Measurements from ENCODE around the gene CLRN2. TPM values are rescaled to one million over a fixed set of nuclear protein-coding genes. Genes with fewer than 3 reads are reported as not detected.

CLRN2 gene
- total RNA-seq, 1 experiment from 2014 or later = not detected

GRCh38 chr4:17516980-17517379, 2.0 kb downstream of the CLRN2 start:
- DNase-seq (ENCODE audit: low read depth, low spot score) = no peak
- Histone ChIP-seq H3K9ac (ENCODE audit: low read length) (no peak overlapping the region), H3K9me3 (ENCODE audit: control insufficient read depth in 1 of 2, insufficient read depth in 1 of 2, low read depth in 1 of 2, low read length in 2 of 2) (no peaks in the 10 kb centered on the region), H3K27ac (ENCODE audit: low read depth, low read length) (no peak overlapping the region), H3K4me2 (ENCODE audit: low read length) (no peak overlapping the region), H3K4me3 (replicated peaks in 1 of 2; ENCODE audit: low read depth in 1 of 2, low read length in 2 of 2) (no peak overlapping the region), H2AFZ (ENCODE audit: low read depth, low read length, poor library complexity, severe bottlenecking) (no peak overlapping the region), H4K20me1 (ENCODE audit: insufficient read depth) (no peaks in the 10 kb centered on the region), H3K79me2 (ENCODE audit: insufficient read depth, low read length) (no peaks in the 10 kb centered on the region), H3K36me3 (ENCODE audit: control insufficient read depth in 1 of 2, insufficient read depth in 2 of 2, low read length in 2 of 2) (no peaks in the 10 kb centered on the region), H3K27me3 (ENCODE audit: insufficient read depth, low read length) (no peaks in the 10 kb centered on the region), H3K4me1 (ENCODE audit: control insufficient read depth in 1 of 2, insufficient read depth in 2 of 2, low read length in 2 of 2) (peaks cover 9 to 13% of the 10 kb centered on the region in 2 experiments; a peak in 3 of 4 replicates), H3K9me2 (ENCODE audit: insufficient read depth) (no peaks in the 10 kb centered on the region)
- ATAC-seq = no peak
- BruUV-seq (replicated peaks) = no TSS peak
- CTCF ChIA-PET = no interaction called here
- intact Hi-C loops (cut with micrococcal nuclease) = no loop called here
- POLR2A ChIA-PET = no interaction called here
- no peak for TF ChIP-seq TCF7L2 (IDR thresholded peaks at IDR 0.05; ENCODE audit: borderline replicate concordance, extremely low read depth, insufficient read depth, insufficient read length)
- no peak for TF ChIP-seq EZH2 (IDR thresholded peaks at IDR 0.05)
- TF ChIP-seq EGR1 (IDR thresholded peaks at IDR 0.05; ENCODE audit: low read depth) = no peak
- no peak for TF ChIP-seq ZNF274 (IDR thresholded peaks at IDR 0.05; ENCODE audit: low read depth, low read length)
- no peak for TF ChIP-seq POLR2AphosphoS5 (IDR thresholded peaks at IDR 0.05; ENCODE audit: low read depth, low read length)
- no peak for TF ChIP-seq YY1 (IDR thresholded peaks at IDR 0.05; ENCODE audit: extremely low read depth, insufficient replicate concordance, low read depth, low read length)
- TF ChIP-seq CEBPB (IDR thresholded peaks at IDR 0.05; ENCODE audit: low read depth) = no peak
- TF ChIP-seq ZBTB33 (IDR thresholded peaks at IDR 0.05; ENCODE audit: extremely low read depth, insufficient replicate concordance, low read length) = no peak
- TF ChIP-seq POLR2A (IDR thresholded peaks at IDR 0.05; ENCODE audit: borderline replicate concordance, extremely low read depth, insufficient read depth, insufficient read length) = no peak
- no peak for TF ChIP-seq CBX3 (IDR thresholded peaks at IDR 0.05; ENCODE audit: low read depth)
- no peak for TF ChIP-seq EZH2phosphoT487 (IDR thresholded peaks at IDR 0.05; ENCODE audit: borderline replicate concordance)
- no peak for TF ChIP-seq FOSL1 (IDR thresholded peaks at IDR 0.05; ENCODE audit: low read depth)
- TF ChIP-seq MAX (IDR thresholded peaks at IDR 0.05) = no peak
- no peak for TF ChIP-seq REST (IDR thresholded peaks at IDR 0.05; ENCODE audit: low read depth)
- TF ChIP-seq ELF1 (IDR thresholded peaks at IDR 0.05; ENCODE audit: borderline replicate concordance, low read depth) = no peak
- RAD21 ChIA-PET (ENCODE audit: low non-redundant PET in 1 of 2, low total read pairs in 2 of 2, uncharacterized antibody in 2 of 2, unreplicated experiment in 2 of 2) = no interaction called here

All from HCT116 (cell line).